Tracheal epithelial cell (primary cell): Measurements from ENCODE around the gene CSTF2T. TPM values are rescaled to one million over a fixed set of nuclear protein-coding genes. Genes with fewer than 3 reads are reported as not detected.

Experiments
- total RNA-seq: library from RNA; depleted of rRNA; stranded (reverse); fragments of >200 nt; gene quantifications from 2 replicates; pipeline ENCODE4 v1.2.1, GENCODE V29; 2014

The CSTF2T gene, protein sequence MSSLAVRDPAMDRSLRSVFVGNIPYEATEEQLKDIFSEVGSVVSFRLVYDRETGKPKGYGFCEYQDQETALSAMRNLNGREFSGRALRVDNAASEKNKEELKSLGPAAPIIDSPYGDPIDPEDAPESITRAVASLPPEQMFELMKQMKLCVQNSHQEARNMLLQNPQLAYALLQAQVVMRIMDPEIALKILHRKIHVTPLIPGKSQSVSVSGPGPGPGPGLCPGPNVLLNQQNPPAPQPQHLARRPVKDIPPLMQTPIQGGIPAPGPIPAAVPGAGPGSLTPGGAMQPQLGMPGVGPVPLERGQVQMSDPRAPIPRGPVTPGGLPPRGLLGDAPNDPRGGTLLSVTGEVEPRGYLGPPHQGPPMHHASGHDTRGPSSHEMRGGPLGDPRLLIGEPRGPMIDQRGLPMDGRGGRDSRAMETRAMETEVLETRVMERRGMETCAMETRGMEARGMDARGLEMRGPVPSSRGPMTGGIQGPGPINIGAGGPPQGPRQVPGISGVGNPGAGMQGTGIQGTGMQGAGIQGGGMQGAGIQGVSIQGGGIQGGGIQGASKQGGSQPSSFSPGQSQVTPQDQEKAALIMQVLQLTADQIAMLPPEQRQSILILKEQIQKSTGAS
- 10.4 and 10.6 TPM in 2 replicates for total RNA-seq

DNA sequence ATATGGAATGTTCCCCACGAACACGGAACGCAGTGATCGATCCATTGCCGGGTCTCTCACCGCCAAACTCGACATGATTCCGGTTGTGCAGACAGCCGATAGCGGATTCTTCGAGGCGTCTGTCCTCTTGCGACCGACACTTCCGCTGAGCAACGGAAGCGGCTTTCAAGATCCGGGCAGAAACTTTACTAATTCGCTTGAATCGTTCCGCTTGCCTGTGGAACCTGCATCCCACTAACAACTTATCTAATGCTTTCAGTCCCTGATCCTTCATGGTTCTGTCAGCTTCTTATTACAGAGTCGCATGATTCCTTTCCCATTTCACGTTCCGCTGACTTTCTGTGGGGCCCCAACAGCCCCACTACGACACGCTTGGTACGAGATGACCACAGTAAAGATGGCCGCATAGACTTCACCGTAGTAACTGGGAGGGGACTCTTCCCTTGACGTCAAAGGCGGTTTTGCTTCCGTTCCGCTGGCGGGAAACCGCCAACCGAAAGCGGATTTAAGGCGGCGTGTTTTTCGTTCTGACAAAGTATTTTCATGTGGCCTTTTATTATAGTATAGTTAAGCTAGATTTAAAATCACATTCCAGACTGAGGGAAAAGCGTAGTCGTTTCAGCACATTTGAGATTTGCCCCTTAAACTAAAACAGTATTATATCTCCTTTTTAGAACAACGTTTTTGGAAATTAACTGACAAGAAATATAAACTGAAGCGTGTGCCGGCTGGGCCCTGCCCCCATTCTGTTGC lies at the start of gene CSTF2T:
Gene CSTF2T (minus strand): TSS at position 121 of the 753 bp plus-strand sequence. CDS start 46 bp downstream, at position 75.

